AG09319 (cell line): ENCODE results near the gene UGGT2.

Source experiments
- DNase-seq: peaks from one replicate; pipeline ENCODE4 v3.0.0-alpha.2; 2010; ENCODE audit warnings: low read depth; ENCODE audit errors: extremely low read depth
- TF ChIP-seq, protein P1 (sequence below): IDR thresholded peaks from 2 replicates; pipeline ENCODE4 v1.5.1; 2011; ENCODE audit warnings: low read depth, mild to moderate bottlenecking, inconsistent platforms, low read length, moderate library complexity

UGGT2 gene

DNA sequence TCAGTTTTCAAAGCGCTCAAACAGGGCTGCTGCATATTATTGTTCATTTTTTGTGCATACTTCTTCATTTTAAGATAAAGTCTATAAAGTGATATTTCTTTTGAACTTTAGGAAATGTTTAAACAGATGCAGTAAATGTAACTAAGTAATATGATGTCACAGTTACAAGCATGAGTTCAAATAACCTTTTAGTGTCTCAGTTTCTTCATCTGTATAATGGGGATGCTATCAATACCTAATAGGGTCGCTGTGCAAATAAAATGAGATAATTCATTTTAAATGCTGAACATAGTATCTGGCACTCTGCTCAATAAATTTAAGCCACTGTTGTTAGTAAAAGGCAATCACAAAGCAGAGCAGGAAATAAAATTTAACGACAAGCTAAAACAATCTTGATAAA, 97.5 kb downstream of the UGGT2 start:
- TF ChIP-seq, protein P1, sequence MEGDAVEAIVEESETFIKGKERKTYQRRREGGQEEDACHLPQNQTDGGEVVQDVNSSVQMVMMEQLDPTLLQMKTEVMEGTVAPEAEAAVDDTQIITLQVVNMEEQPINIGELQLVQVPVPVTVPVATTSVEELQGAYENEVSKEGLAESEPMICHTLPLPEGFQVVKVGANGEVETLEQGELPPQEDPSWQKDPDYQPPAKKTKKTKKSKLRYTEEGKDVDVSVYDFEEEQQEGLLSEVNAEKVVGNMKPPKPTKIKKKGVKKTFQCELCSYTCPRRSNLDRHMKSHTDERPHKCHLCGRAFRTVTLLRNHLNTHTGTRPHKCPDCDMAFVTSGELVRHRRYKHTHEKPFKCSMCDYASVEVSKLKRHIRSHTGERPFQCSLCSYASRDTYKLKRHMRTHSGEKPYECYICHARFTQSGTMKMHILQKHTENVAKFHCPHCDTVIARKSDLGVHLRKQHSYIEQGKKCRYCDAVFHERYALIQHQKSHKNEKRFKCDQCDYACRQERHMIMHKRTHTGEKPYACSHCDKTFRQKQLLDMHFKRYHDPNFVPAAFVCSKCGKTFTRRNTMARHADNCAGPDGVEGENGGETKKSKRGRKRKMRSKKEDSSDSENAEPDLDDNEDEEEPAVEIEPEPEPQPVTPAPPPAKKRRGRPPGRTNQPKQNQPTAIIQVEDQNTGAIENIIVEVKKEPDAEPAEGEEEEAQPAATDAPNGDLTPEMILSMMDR, result no peak

DNA sequence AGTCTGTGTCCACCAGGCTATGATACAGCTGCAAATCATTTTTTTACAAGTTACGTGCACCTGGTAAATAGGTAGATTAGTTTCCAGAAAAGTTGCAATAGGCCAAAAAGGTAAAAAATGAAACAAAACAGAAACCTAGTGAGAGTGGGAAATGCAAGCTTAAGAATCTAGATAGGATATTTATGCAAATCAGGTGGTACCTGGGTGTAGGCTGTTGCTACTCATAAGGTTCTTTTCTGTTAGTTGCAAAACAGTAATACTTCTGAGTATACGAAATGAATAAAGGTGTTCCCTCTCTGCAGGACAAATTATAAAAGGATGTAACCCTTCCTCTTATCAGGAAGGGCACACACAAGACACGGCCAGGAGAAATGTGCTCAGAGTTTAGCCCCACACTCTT, 97.9 kb downstream of the UGGT2 start:
- TF ChIP-seq, protein P1, result no peak
- DNase-seq, result no peak

More for the DNA sequence above, 97.5 kb downstream of the UGGT2 start:
- no peak for DNase-seq

DNA sequence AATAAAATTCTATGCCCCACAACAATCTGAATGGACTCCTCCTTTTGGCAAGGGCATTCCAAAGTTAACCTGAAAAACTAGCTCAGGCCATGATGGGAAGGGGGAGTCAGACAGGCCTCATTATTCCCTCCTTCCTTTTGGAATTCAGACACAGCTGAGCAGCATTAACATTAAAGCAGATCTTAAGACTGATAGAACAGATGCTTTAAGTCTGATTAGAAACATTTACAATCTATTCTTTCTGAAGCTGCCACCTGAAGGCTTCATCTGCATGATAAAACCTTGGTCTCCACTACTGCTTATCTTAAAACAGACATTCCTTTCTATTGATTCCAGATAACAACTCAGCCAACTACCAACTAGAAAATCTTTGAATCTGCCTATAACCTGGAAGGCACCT, 98.9 kb downstream of the UGGT2 start:
- DNase-seq, result no peak
- TF ChIP-seq, protein P1, result no peak

DNA sequence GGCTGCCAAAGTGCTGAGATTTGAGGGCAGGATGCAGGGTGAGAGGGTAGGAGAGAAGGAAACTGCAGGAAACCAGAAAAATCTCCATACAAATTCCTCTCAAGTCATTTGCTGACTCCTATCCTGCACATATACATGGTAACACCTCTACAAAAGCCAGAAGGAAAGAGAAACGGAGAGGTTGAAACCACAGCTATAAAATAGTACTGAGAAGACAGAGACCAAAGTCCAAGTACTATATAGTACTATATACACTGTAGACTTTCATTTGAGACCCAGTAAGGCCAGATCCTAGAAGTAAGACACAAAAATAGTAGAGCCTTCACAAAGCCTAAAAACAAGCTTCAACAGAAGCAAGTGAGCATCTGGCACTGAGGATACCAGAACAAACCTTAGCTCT, 103.1 kb downstream of the UGGT2 start:
- TF ChIP-seq, protein P1, result no peak
- DNase-seq, result no peak

DNA sequence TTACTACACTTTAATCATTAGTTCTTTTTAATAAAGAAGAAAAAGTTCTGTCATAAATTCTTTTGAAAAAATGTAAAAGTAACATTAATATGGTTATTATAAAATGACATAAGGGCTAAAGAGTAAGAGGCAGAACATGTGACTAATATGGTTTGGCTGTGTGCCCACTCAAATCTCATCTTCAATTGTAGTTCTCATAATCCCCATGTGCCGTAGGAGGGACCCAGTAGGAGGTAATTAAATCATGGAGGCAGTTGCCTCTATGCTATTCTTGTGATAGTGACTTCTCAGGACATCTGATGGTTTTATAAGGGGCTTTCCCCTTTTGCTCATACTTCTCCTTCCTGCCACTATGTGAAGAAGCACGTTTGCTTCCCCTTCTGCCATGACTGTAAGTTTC, 104.5 kb downstream of the UGGT2 start:
- no peak for DNase-seq
- TF ChIP-seq, protein P1, result no peak

DNA sequence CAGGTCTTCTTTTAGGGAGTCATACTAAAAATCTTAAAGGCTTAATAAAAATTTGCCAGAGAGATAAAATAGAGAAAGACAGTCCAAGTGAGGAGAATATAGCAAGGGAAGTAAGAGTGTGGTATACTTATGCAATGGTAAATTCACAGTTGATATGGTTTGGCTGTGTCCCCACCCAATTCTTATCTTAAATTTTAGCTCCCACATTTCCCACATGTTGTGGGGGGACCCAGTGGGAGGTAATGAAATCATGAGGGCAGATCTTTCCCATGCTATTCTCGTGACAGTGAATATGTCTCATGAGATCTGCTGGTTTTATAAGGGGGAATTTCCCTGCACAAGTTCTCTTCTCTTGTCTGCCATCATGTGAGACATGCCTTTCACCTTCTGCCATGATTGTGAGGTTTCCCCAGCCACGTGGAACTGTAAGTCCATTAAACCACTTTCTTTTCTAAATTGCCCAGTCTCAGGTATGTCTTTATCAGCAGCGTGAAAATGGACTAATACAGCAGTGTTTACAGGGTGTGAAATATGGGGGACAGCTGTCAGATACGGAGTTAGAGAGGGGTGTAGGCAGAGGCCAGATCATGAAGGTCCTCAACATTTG, 115.4 kb downstream of the UGGT2 start:
- no peak for DNase-seq
- TF ChIP-seq, protein P1, result no peak

DNA sequence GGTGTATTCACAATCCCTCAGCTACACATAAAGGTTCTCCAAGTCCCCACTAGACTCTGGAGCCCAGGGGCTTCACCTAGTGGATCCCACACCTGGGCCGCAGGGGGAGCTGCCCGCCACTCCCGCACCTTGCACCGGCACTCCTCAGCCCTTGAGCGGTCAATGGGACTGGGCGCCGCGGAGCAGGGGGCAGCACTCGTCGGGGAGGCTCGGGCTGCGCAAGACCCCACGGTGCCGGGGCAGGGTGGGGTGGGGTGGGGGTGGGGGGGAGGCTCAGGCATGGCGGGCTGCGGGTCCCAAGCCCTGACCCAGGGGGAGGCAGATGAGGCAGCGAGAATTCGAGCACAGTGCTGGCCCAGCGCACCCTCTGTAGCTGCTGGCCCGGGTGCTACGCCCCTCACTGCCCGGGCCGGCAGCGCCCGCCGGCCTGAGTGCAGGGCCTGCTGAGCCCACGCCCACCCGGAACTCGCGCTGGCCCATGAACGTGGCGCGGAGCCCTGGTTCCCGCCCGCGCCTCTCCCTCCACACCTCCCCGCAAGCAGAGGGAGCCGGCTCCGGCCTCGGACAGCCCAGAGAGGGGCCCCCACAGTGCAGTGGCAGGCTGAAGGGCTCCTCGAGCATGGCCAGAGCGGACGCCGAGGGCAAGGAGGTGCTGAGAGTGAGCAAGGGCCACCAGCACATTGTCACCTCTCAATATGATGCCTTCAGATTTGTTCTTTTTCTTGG, 121.7 kb downstream of the UGGT2 start:
- DNase-seq, result no peak
- TF ChIP-seq, protein P1, result no peak
